HCT116 (cell line): Measurements from ENCODE around the gene PYGL. TPM values are rescaled to one million over a fixed set of nuclear protein-coding genes. Genes with fewer than 3 reads are reported as not detected.

Experiments used
- ATAC-seq: fragments of 200-7000 bp; cut with Tn5 transposase; 2 replicates; pipeline ENCODE4 v1.9.1; 2020; ENCODE audit warnings: mild to moderate bottlenecking, moderate library complexity
- BruUV-seq: library from RNA; stranded (reverse); fragments of 400-500 nt; replicated peaks from 2 replicates; lab custom pipeline; 2021; lab: Mats Ljungman, UMichigan
- CTCF ChIA-PET: fragments of 300-600 bp; sonication (Branson Sonifier 250); formaldehyde crosslinking; loops from one replicate; lab custom pipeline; 2021; ENCODE audit warnings: antibody characterized with exemption; lab: Charles Lee
- POLR2A ChIA-PET: fragments of 300-600, 350-600 bp; sonication (Branson Sonifier 250); formaldehyde crosslinking; loops from one replicate; lab custom pipeline; 2021; ENCODE audit warnings: antibody characterized with exemption; lab: Charles Lee
- RAD21 ChIA-PET, 2 experiments: fragments of 300-600 bp; sonication (Branson Sonifier 250); formaldehyde crosslinking; loops; one replicate each; lab custom pipeline; 2023; ENCODE audit warnings: low total read pairs in 2 of 2; ENCODE audit not compliant: uncharacterized antibody in 2 of 2, unreplicated experiment in 2 of 2, low non-redundant PET in 1 of 2; lab: Charles Lee
- DNase-seq: peaks from one replicate; pipeline ENCODE4 v3.0.0-alpha.2; 2010; ENCODE audit warnings: low read depth, low spot score
- H2AFZ ChIP-seq: fragments of 200-600 bp; shearing (Covaris generic), sonication (generic); 2 replicates; pipeline ENCODE4 v1.6.1; 2017; ENCODE audit warnings: low read depth, mixed run types, mixed read lengths, antibody characterized with exemption, low read length; ENCODE audit not compliant: poor library complexity, severe bottlenecking
- H3K27ac ChIP-seq: 2 replicates; pipeline ENCODE4 v1.5.1; 2012; ENCODE audit warnings: low read depth, low read length
- H3K27me3 ChIP-seq: fragments of 200-600 bp; sonication (generic); 2 replicates; pipeline ENCODE4 v1.6.1; 2016; ENCODE audit warnings: mixed run types, low read length, mixed read lengths; ENCODE audit not compliant: insufficient read depth
- H3K36me3 ChIP-seq, 2 experiments: fragments of 200-500 bp in 1 of 2; fragments of 200-600 bp in 1 of 2; sonication (Bioruptor generic) in 1 of 2; sonication (generic) in 1 of 2; 2 replicates each; pipeline versions ENCODE4 v1.5.1 to v1.6.1; 2014 to 2016; ENCODE audit warnings: low read length in 2 of 2, inconsistent platforms in 1 of 2, mixed read lengths in 1 of 2, mixed run types in 1 of 2; ENCODE audit not compliant: insufficient read depth in 2 of 2, control insufficient read depth in 1 of 2
- H3K4me1 ChIP-seq, 2 experiments: fragments of 200-600 bp in 1 of 2; sonication (generic) in 1 of 2; 2 replicates each; pipeline versions ENCODE4 v1.5.1 to v1.6.1; 2012 to 2017; ENCODE audit warnings: low read length in 2 of 2, inconsistent platforms in 1 of 2, mild to moderate bottlenecking in 1 of 2, mixed read lengths in 1 of 2, mixed run types in 1 of 2, moderate library complexity in 1 of 2; ENCODE audit not compliant: insufficient read depth in 2 of 2, control insufficient read depth in 1 of 2
- H3K4me2 ChIP-seq: fragments of 200-600 bp; sonication (generic); 2 replicates; pipeline ENCODE4 v1.6.1; 2017; ENCODE audit warnings: mixed run types, low read length, mixed read lengths
- H3K4me3 ChIP-seq, 2 experiments: fragments of 200-600 bp in 1 of 2; sonication (generic) in 1 of 2; replicated peaks in 1 of 2; 2 replicates each; pipeline ENCODE4 v1.5.1; 2011 to 2016; ENCODE audit warnings: low read length in 2 of 2, control low read depth in 1 of 2, low read depth in 1 of 2, mild to moderate bottlenecking in 1 of 2, mixed read lengths in 1 of 2, mixed run types in 1 of 2
- H3K79me2 ChIP-seq: fragments of 200-600 bp; sonication (generic); 2 replicates; pipeline ENCODE4 v1.6.1; 2017; ENCODE audit warnings: mild to moderate bottlenecking, mixed run types, low read length, moderate library complexity, mixed read lengths; ENCODE audit not compliant: insufficient read depth
- H3K9ac ChIP-seq: fragments of 200-600 bp; sonication (generic); 2 replicates; pipeline ENCODE4 v1.6.1; 2016; ENCODE audit warnings: low read length, mixed read lengths
- H3K9me2 ChIP-seq: fragments of 200-600 bp; sonication (generic), shearing (Covaris generic); 2 replicates; pipeline ENCODE4 v1.6.1; 2017; ENCODE audit warnings: mixed run types, mild to moderate bottlenecking, moderate library complexity; ENCODE audit not compliant: insufficient read depth
- H3K9me3 ChIP-seq, 2 experiments: fragments of 200-500 bp in 1 of 2; fragments of 200-600 bp in 1 of 2; sonication (Bioruptor generic) in 1 of 2; sonication (generic) in 1 of 2; 2 replicates each; pipeline ENCODE4 v1.6.1; 2014 to 2017; ENCODE audit warnings: low read length in 2 of 2, mixed read lengths in 2 of 2, inconsistent platforms in 1 of 2, low read depth in 1 of 2, mild to moderate bottlenecking in 1 of 2, mixed run types in 1 of 2, moderate library complexity in 1 of 2; ENCODE audit not compliant: control insufficient read depth in 1 of 2, insufficient read depth in 1 of 2
- H4K20me1 ChIP-seq: fragments of 200-600 bp; sonication (generic), shearing (Covaris generic); 2 replicates; pipeline ENCODE4 v1.6.1; 2017; ENCODE audit warnings: mixed run types, mild to moderate bottlenecking, moderate library complexity; ENCODE audit not compliant: insufficient read depth
- EGR1 ChIP-seq: IDR thresholded peaks from 2 replicates; pipeline ENCODE4 v1.6.1; 2012; ENCODE audit warnings: low read depth
- ELF1 ChIP-seq: IDR thresholded peaks from 2 replicates; pipeline ENCODE4 v1.6.1; 2012; ENCODE audit warnings: low read depth, borderline replicate concordance
- FOSL1 ChIP-seq: IDR thresholded peaks from 2 replicates; pipeline ENCODE4 v1.6.1; 2012; ENCODE audit warnings: low read depth
- REST ChIP-seq: IDR thresholded peaks from 2 replicates; pipeline ENCODE4 v1.6.1; 2012; ENCODE audit warnings: low read depth
- SP1 ChIP-seq: IDR thresholded peaks from 2 replicates; pipeline ENCODE4 v1.6.1; 2012; ENCODE audit warnings: low read depth
- SRF ChIP-seq: IDR thresholded peaks from 2 replicates; pipeline ENCODE4 v1.6.1; 2012; ENCODE audit warnings: low read depth
- TCF7L2 ChIP-seq: IDR thresholded peaks from 2 replicates; pipeline ENCODE4 v1.7.0; 2011; ENCODE audit warnings: borderline replicate concordance, inconsistent platforms; ENCODE audit not compliant: insufficient read depth, insufficient read length; ENCODE audit errors: extremely low read depth
- ZNF274 ChIP-seq: fragments of 200-500 bp; sonication (Bioruptor generic); IDR thresholded peaks from 2 replicates; pipeline ENCODE4 v1.6.1; 2014; ENCODE audit warnings: mild to moderate bottlenecking, low read depth, low read length, inconsistent platforms
- intact Hi-C: fragments of 100-400 bp; cut with micrococcal nuclease; formaldehyde crosslinking; loops from 2 replicates; pipeline ENCODE4 v1.10.0; 2022
- total RNA-seq: library from RNA; stranded (reverse); gene quantifications from one replicate; pipeline ENCODE4 v1.2.1, GENCODE V29; 2021; ENCODE audit not compliant: unreplicated experiment

Gene PYGL
- total RNA-seq, 1 experiment from 2014 or later, result 173 TPM

DNA sequence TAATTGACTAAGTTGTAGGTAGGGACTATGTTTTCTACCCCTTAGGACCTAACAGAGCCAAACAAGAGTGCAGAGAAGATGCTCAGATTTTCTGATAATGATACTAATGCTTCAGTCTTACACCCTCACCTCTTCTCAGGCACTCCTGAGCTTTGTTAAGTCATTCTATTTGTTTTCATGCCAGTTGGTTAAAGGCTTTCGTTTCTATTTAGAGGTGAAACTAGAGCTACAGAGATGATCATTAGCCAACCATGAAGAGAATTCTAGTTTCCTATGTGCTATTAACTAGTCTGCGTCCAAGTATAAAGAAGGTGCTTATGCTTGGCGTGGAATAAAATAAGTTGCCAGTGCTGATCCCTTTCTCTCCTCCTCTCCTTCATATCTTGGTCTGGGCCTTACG, 34.6 kb upstream of the PYGL start:
- no peaks in the 10 kb centered on the region for H4K20me1 ChIP-seq
- no peak overlapping the region for H3K4me2 ChIP-seq
- no TSS peak for BruUV-seq
- DNase-seq, result no peak
- TF ChIP-seq SP1 (no peak), SRF (no peak), TCF7L2 (no peak), FOSL1 (no peak), ELF1 (no peak), ZNF274 (no peak), REST (no peak), EGR1 (no peak)
- H3K9ac ChIP-seq, result no peak overlapping the region
- no peaks in the 10 kb centered on the region for H3K4me1 ChIP-seq
- ChIA-PET CTCF (no interaction called here), POLR2A (interaction anchor here (0.6 kb wide), 1 partner anchor 23 kb away, joined by 3 read pairs; no protein-coding TSS in a partner anchor), RAD21 (no interaction called here)
- H3K9me2 ChIP-seq, result no peaks in the 10 kb centered on the region
- no peaks in the 10 kb centered on the region; a peak in 1 of 4 replicates for H3K36me3 ChIP-seq
- H3K27me3 ChIP-seq, result 0 out of 2 replicates have a peak, but pooled peaks cover 3% of the 10 kb centered on the region
- no peaks in the 10 kb centered on the region for H3K9me3 ChIP-seq
- intact Hi-C loops, result no loop called here
- no peak overlapping the region for H2AFZ ChIP-seq
- H3K27ac ChIP-seq, result no peak overlapping the region
- no peak overlapping the region for H3K4me3 ChIP-seq
- ATAC-seq, result no peak
- H3K79me2 ChIP-seq, result no peaks in the 10 kb centered on the region
